ENCODE results near the gene KRT3.

DNA sequence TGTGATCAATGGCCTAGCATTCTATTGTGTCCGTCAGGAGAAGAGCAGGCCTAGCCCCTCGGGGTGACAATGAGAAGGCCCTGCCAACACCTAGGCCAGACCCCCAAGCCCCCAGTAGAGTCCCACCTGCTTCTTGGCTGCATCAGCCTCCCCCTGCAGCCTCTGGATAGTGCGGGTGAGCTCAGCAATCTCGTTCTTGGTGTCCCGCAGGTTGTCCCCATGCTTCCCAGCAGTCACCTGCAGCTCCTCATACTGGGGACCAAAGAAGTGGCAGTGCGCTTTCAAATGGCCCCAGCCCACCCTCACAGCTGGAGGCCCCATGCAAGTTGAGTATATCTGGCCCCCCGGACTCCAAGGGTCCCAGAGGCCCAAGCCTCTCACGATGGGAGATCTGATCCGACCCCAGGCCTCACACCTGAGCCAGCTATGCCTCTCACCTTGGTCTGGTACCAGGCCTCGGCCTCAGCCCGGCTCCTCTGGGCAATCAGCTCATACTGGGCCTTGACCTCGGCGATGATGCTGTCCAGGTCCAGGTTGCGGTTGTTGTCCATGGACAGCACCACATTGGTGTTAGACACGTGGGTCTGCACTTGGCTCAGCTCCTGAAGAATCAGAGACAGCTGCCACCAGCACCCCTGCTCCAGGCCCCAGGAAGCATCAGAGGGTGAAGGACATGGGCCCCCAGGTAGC is 28.0 kb upstream of the KRT3 start:
- TF ChIP-seq, protein P1, sequence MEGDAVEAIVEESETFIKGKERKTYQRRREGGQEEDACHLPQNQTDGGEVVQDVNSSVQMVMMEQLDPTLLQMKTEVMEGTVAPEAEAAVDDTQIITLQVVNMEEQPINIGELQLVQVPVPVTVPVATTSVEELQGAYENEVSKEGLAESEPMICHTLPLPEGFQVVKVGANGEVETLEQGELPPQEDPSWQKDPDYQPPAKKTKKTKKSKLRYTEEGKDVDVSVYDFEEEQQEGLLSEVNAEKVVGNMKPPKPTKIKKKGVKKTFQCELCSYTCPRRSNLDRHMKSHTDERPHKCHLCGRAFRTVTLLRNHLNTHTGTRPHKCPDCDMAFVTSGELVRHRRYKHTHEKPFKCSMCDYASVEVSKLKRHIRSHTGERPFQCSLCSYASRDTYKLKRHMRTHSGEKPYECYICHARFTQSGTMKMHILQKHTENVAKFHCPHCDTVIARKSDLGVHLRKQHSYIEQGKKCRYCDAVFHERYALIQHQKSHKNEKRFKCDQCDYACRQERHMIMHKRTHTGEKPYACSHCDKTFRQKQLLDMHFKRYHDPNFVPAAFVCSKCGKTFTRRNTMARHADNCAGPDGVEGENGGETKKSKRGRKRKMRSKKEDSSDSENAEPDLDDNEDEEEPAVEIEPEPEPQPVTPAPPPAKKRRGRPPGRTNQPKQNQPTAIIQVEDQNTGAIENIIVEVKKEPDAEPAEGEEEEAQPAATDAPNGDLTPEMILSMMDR (IDR thresholded peaks at IDR 0.05), result no peak
- no peak for TF ChIP-seq POLR2A (IDR thresholded peaks at IDR 0.05)
